Natural killer cell (primary cell): Measurements from ENCODE around the gene BSG. TPM values are rescaled to one million over a fixed set of nuclear protein-coding genes. Genes with fewer than 3 reads are reported as not detected.

Experiments
- ATAC-seq, 3 donors: fragments of 150-1000 bp in 2 of 3; fragments of 200-7000 bp in 1 of 3; cut with Tn5 transposase; 1 replicate in 1 of 3; 2 replicates in 2 of 3; pipeline ENCODE4 v1.10.0; 2021; ENCODE audit warnings: mild to moderate bottlenecking in 2 of 3, moderate library complexity in 2 of 3
- DNase-seq, 2 donors: peaks; one replicate each; pipeline versions ENCODE4 v3.0.0 to v3.0.0-alpha.2; 2013 to 2021; ENCODE audit warnings: mixed read lengths in 1 of 2
- H3K27ac ChIP-seq: one replicate; pipeline ENCODE4 v1.5.1; 2013; ENCODE audit warnings: mild to moderate bottlenecking, low read length
- H3K27me3 ChIP-seq: one replicate; pipeline ENCODE4 v1.6.1; 2013; ENCODE audit warnings: low read length; ENCODE audit not compliant: control insufficient read depth, insufficient read depth
- H3K36me3 ChIP-seq: one replicate; pipeline ENCODE4 v1.6.1; 2013; ENCODE audit warnings: low read length; ENCODE audit not compliant: control insufficient read depth, insufficient read depth
- H3K4me1 ChIP-seq: one replicate; pipeline ENCODE4 v1.6.1; 2013; ENCODE audit warnings: low read length; ENCODE audit not compliant: control insufficient read depth, insufficient read depth
- H3K4me3 ChIP-seq: one replicate; pipeline ENCODE4 v1.5.1; 2013; ENCODE audit warnings: low read length
- H3K9me3 ChIP-seq: one replicate; pipeline ENCODE4 v1.6.1; 2013; ENCODE audit warnings: low read length; ENCODE audit not compliant: control insufficient read depth, insufficient read depth
- H3K27ac Mint-ChIP-seq, 2 donors: one replicate each; pipeline ENCODE4 v1.8.0; 2022; ENCODE audit warnings: mild to moderate bottlenecking in 2 of 2, mixed read lengths in 2 of 2, moderate library complexity in 1 of 2
- H3K27me3 Mint-ChIP-seq, 2 donors: one replicate each; pipeline ENCODE4 v1.8.0; 2022; ENCODE audit warnings: low read depth in 2 of 2, mixed read lengths in 2 of 2
- H3K36me3 Mint-ChIP-seq: one replicate; pipeline ENCODE4 v1.8.0; 2022; ENCODE audit warnings: mixed read lengths
- H3K4me1 Mint-ChIP-seq, 2 donors: one replicate each; pipeline ENCODE4 v1.8.0; 2022; ENCODE audit warnings: mixed read lengths in 2 of 2
- H3K4me3 Mint-ChIP-seq: one replicate; pipeline ENCODE4 v1.8.0; 2022; ENCODE audit warnings: mild to moderate bottlenecking, moderate library complexity, mixed read lengths
- H3K9me3 Mint-ChIP-seq, 2 donors: one replicate each; pipeline ENCODE4 v1.8.0; 2022; ENCODE audit warnings: mixed read lengths in 2 of 2
- CTCF ChIP-seq: fragments of 200-600 bp; IDR thresholded peaks from one replicate; pipeline ENCODE4 v1.8.0; 2022; ENCODE audit warnings: antibody characterized with exemption
- WGBS: methylation state at CpG from one replicate; pipeline ENCODE4 v1.1.7; 2013; ENCODE audit warnings: missing lambda C conversion rate; ENCODE audit not compliant: insufficient coverage; 5-methylcytosine and 5-hydroxymethylcytosine counted together
- intact Hi-C: fragments of 100-400 bp; cut with micrococcal nuclease; formaldehyde crosslinking; loops from one replicate; pipeline ENCODE4 v1.14.2; 2022
- total RNA-seq, 4 donors: library from RNA; stranded (reverse); fragments of 120-200 nt in 1 of 4; gene quantifications; one replicate each; pipeline versions ENCODE4 v1.2.3 to v1.2.4, GENCODE V29; 2013 to 2022

Gene BSG
- total RNA-seq, 3 donors from 2014 or later (not counting 1 experiment from before 2014, with no cell fraction given), result 229 to 248 (median 236) TPM

GRCh38 chr19:536031-536880 lies 36.1 kb upstream of the BSG start:
- Mint-ChIP-seq H3K36me3 (no peaks in the 10 kb centered on the region), H3K27me3 (no peaks in the 10 kb centered on the region), H3K4me3 (no peak overlapping the region), H3K9me3 (no peaks in the 10 kb centered on the region), H3K27ac (no peak overlapping the region), H3K4me1 (peaks cover 12 to 27% of the 10 kb centered on the region in 2 donors)
- Histone ChIP-seq H3K27ac (no peak overlapping the region), H3K4me3 (no peak overlapping the region), H3K9me3 (no peaks in the 10 kb centered on the region), H3K4me1 (peaks cover 27% of the 10 kb centered on the region), H3K36me3 (peaks cover 34% of the 10 kb centered on the region), H3K27me3 (no peaks in the 10 kb centered on the region)
- DNase-seq, result no peak
- WGBS, result 95% methylated on average over 55 of the region's 55 CpGs
- intact Hi-C loops, result no loop called here
- no peak for ATAC-seq
- no peak for TF ChIP-seq CTCF

- no peak for TF ChIP-seq CTCF
- 96% methylated on average over 26 of the region's 26 CpGs for WGBS
- Mint-ChIP-seq H3K4me1 (peaks cover 12 to 27% of the 10 kb centered on the region in 2 donors), H3K27ac (no peak overlapping the region), H3K36me3 (no peaks in the 10 kb centered on the region), H3K27me3 (no peaks in the 10 kb centered on the region), H3K9me3 (no peaks in the 10 kb centered on the region), H3K4me3 (no peak overlapping the region)
- intact Hi-C loops, result no loop called here
- Histone ChIP-seq H3K4me1 (peaks cover 27% of the 10 kb centered on the region), H3K4me3 (no peak overlapping the region), H3K36me3 (peaks cover 37% of the 10 kb centered on the region), H3K27ac (no peak overlapping the region), H3K9me3 (no peaks in the 10 kb centered on the region), H3K27me3 (no peaks in the 10 kb centered on the region)
- DNase-seq (no peak), ATAC-seq (no peak)
Measured at GRCh38 chr19:536881-537404, 35.5 kb upstream of the BSG start.

DNA sequence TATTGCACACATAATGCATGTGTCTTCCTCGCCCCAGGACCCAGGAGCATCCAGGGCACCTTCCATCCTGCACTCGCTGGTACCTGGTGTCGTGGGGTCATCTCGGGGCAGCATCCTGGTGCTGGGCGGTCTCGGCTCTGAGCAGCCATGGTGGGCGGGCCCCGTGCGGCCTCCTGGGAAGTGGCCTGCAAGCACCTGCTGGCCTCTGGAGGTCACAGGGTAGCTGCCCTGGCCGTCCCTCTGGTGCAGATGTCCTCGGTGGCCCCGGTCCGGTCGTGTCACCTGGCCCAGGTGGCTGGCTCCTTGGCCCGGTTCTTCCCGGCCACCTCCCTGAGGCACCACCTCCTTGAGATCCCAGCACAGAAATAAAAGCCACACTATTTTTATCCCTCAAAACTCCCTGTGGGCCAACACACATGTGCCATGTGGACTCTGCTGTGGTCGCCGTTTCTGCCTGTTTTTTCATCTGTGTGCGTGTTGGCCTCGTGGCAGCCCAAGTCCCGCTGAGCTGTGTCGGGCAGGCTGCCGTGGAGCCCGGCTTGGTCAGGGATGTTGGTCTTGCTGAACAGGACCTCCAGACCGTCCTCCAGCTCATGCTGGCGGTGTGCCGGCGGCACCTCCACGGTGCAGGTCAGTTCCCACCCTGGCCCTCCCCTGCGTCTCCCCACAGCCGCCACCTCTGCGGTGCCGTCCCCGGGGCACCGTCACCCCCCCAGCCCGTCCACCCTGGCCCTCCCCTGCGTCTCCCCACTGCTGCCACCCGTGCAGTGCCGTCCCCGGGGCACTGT lies 33.6 kb upstream of the BSG start:
- Histone ChIP-seq H3K36me3 (peaks cover 45% of the 10 kb centered on the region), H3K27ac (no peak overlapping the region), H3K27me3 (no peaks in the 10 kb centered on the region), H3K4me1 (peaks cover 24% of the 10 kb centered on the region), H3K9me3 (no peaks in the 10 kb centered on the region), H3K4me3 (no peak overlapping the region)
- Mint-ChIP-seq H3K4me3 (no peak overlapping the region), H3K27ac (no peak overlapping the region), H3K9me3 (no peaks in the 10 kb centered on the region), H3K27me3 (no peaks in the 10 kb centered on the region), H3K4me1 (peaks cover 7 to 25% of the 10 kb centered on the region in 2 donors), H3K36me3 (no peaks in the 10 kb centered on the region)
- no peak for DNase-seq
- WGBS, result 93% methylated on average over 40 of the region's 40 CpGs
- TF ChIP-seq CTCF, result no peak
- ATAC-seq, result no peak
- intact Hi-C loops, result no loop called here
